ENCODE measurements around the gene SIPA1L2. TPM values are rescaled to one million over a fixed set of nuclear protein-coding genes. Genes with fewer than 3 reads are reported as not detected.

Gene SIPA1L2
- total RNA-seq, 4 donors from 2014 or later = 17.6 to 36.4 (median 23.8) TPM

- no peak for TF ChIP-seq CTCF (IDR thresholded peaks at IDR 0.05; ENCODE audit: low read depth)
These were observed 42.6 kb downstream of the SIPA1L2 start for GRCh38 chr1:232587141-232588008.

- no peak for TF ChIP-seq CTCF (IDR thresholded peaks at IDR 0.05; ENCODE audit: low read depth)
These were observed 43.3 kb downstream of the SIPA1L2 start for GRCh38 chr1:232586679-232587078.

- TF ChIP-seq CTCF (IDR thresholded peaks at IDR 0.05; ENCODE audit: low read depth) = no peak
These were observed 44.4 kb downstream of the SIPA1L2 start for GRCh38 chr1:232585486-232585885.

GRCh38 chr1:232581932-232582331, 48.0 kb downstream of the SIPA1L2 start:
- no peak for TF ChIP-seq CTCF (IDR thresholded peaks at IDR 0.05; ENCODE audit: low read depth)

Other genes with a start within 250 kb of the SIPA1L2 start
- gene MAP10, start 175.3 kb upstream of the SIPA1L2 start, total RNA-seq = 1 to 10 TPM in 3 of 4 donors, under 1 TPM in 1; 0.49 to 2.0 (median 1.9) TPM

Measured in subcutaneous adipose tissue (tissue), 4 donors.